CD4-positive, alpha-beta T cell (primary cell): ENCODE measurements around the gene TEX13A. TPM values are rescaled to one million over a fixed set of nuclear protein-coding genes. Genes with fewer than 3 reads are reported as not detected.

Experiments used
- ATAC-seq: fragments of 200-7000 bp; cut with Tn5 transposase; one replicate; pipeline ENCODE4 v1.10.0; 2022; ENCODE audit warnings: mild to moderate bottlenecking; ENCODE audit not compliant: poor library complexity
- CTCF ChIA-PET: fragments of 350-600 bp; sonication (Branson Sonifier 250); formaldehyde crosslinking; loops from one replicate; lab custom pipeline; 2021; ENCODE audit warnings: antibody characterized with exemption, inconsistent platforms; lab: Charles Lee
- POLR2A ChIA-PET: fragments of 350-600 bp; sonication (Branson Sonifier 250); formaldehyde crosslinking; loops from one replicate; lab custom pipeline; 2021; ENCODE audit warnings: antibody characterized with exemption, inconsistent platforms; lab: Charles Lee
- DNase-seq, 14 experiments: peaks; one replicate each; pipeline ENCODE4 v3.0.0-alpha.2; 2013 to 2020; ENCODE audit warnings: mixed read lengths in 2 of 14
- H3K27ac ChIP-seq, 2 donors: one replicate each; pipeline versions ENCODE4 v1.5.1 to v1.7.0; 2013; ENCODE audit warnings: low read length in 2 of 2, low read depth in 1 of 2, mild to moderate bottlenecking in 1 of 2
- H3K27me3 ChIP-seq, 2 experiments: 1 replicate in 1 of 2; 2 replicates in 1 of 2; pipeline versions ENCODE4 v1.6.1 to v1.7.0; 2013; ENCODE audit warnings: low read length in 2 of 2, control low read depth in 1 of 2, mild to moderate bottlenecking in 1 of 2, moderate library complexity in 1 of 2; ENCODE audit not compliant: insufficient read depth in 2 of 2, control insufficient read depth in 1 of 2
- H3K36me3 ChIP-seq: one replicate; pipeline ENCODE4 v1.6.1; 2013; ENCODE audit warnings: low read length, control low read depth; ENCODE audit not compliant: insufficient read depth
- H3K4me1 ChIP-seq: one replicate; pipeline ENCODE4 v1.6.1; 2013; ENCODE audit warnings: low read length, control low read depth; ENCODE audit not compliant: insufficient read depth
- H3K4me3 ChIP-seq: one replicate; pipeline ENCODE4 v1.5.1; 2013; ENCODE audit warnings: mild to moderate bottlenecking, low read length, moderate library complexity
- H3K9me3 ChIP-seq, 2 experiments: 1 replicate in 1 of 2; 2 replicates in 1 of 2; pipeline versions ENCODE4 v1.6.1 to v1.7.0; 2013; ENCODE audit warnings: low read length in 2 of 2, mild to moderate bottlenecking in 2 of 2, control low read depth in 1 of 2, moderate library complexity in 1 of 2; ENCODE audit not compliant: control insufficient read depth in 1 of 2, insufficient read depth in 1 of 2
- H3K27ac Mint-ChIP-seq: one replicate; pipeline ENCODE4 v1.8.0; 2020; ENCODE audit warnings: mixed read lengths
- H3K27me3 Mint-ChIP-seq: one replicate; pipeline ENCODE4 v1.8.0; 2021; ENCODE audit warnings: mixed read lengths
- H3K36me3 Mint-ChIP-seq: one replicate; pipeline ENCODE4 v1.8.0; 2021; ENCODE audit warnings: low read depth, mixed read lengths
- H3K4me1 Mint-ChIP-seq: one replicate; pipeline ENCODE4 v1.8.0; 2021; ENCODE audit warnings: low read depth, mixed read lengths
- H3K4me3 Mint-ChIP-seq: one replicate; pipeline ENCODE4 v1.8.0; 2020; ENCODE audit warnings: mild to moderate bottlenecking, mixed read lengths
- H3K9me3 Mint-ChIP-seq: one replicate; pipeline ENCODE4 v1.8.0; 2020; ENCODE audit warnings: mixed read lengths
- intact Hi-C, 2 experiments: fragments of 100-400 bp; cut with DNase I in 1 of 2; cut with micrococcal nuclease in 1 of 2; formaldehyde crosslinking; loops; one replicate each; pipeline versions ENCODE4 v1.15.1 to v1.9.0; 2023 to 2025; cut with DNase I, micrococcal nuclease
- total RNA-seq, 174 experiments: library from RNA in 2 of 174; stranded (reverse) in 2 of 174; gene quantifications; one replicate each; pipeline ENCODE4 v1.2.3 and lab custom pipeline; 2021 to 2026
- TF ChIP-seq, protein P1 (sequence below): fragments of 200-600 bp; IDR thresholded peaks from one replicate; pipeline ENCODE4 v1.8.0; 2022; ENCODE audit warnings: antibody characterized with exemption, mild to moderate bottlenecking

Gene TEX13A
- total RNA-seq, 2 experiments from 2014 or later, result not detected

DNA sequence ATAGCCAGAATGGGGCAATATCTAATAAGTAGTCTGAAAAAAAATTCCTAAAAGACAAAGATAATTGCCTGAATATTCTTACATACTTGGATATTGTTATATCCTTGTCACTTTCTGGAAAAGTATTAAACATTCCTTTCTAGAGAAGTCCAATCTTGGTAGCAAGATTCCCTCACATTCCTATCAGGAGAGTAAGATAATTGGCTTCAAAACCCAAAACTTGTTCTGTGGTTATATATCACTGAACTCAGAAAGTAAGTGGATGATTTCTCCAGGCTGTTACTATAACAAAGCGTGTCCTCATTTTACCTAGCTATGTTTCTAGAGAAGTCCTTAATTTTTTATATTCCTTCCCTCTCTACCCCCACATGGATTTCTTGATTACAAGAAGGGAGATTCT lies 46.0 kb upstream of the TEX13A start:
- TF ChIP-seq, protein P1, sequence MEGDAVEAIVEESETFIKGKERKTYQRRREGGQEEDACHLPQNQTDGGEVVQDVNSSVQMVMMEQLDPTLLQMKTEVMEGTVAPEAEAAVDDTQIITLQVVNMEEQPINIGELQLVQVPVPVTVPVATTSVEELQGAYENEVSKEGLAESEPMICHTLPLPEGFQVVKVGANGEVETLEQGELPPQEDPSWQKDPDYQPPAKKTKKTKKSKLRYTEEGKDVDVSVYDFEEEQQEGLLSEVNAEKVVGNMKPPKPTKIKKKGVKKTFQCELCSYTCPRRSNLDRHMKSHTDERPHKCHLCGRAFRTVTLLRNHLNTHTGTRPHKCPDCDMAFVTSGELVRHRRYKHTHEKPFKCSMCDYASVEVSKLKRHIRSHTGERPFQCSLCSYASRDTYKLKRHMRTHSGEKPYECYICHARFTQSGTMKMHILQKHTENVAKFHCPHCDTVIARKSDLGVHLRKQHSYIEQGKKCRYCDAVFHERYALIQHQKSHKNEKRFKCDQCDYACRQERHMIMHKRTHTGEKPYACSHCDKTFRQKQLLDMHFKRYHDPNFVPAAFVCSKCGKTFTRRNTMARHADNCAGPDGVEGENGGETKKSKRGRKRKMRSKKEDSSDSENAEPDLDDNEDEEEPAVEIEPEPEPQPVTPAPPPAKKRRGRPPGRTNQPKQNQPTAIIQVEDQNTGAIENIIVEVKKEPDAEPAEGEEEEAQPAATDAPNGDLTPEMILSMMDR, result no peak
- Mint-ChIP-seq H3K4me1 (no peaks in the 10 kb centered on the region), H3K27ac (no peak overlapping the region), H3K4me3 (no peak overlapping the region), H3K36me3 (no peaks in the 10 kb centered on the region), H3K27me3 (no peaks in the 10 kb centered on the region), H3K9me3 (peaks cover 3% of the 10 kb centered on the region)
- ChIA-PET CTCF (no interaction called here), POLR2A (no interaction called here)
- Histone ChIP-seq H3K4me1 (no peaks in the 10 kb centered on the region), H3K4me3 (no peak overlapping the region), H3K36me3 (no peaks in the 10 kb centered on the region), H3K27me3 (no peaks in the 10 kb centered on the region), H3K9me3 (no peaks in the 10 kb centered on the region), H3K27ac (no peak overlapping the region)
- DNase-seq (no peak), ATAC-seq (no peak)
- intact Hi-C loops, result no loop called here

DNA sequence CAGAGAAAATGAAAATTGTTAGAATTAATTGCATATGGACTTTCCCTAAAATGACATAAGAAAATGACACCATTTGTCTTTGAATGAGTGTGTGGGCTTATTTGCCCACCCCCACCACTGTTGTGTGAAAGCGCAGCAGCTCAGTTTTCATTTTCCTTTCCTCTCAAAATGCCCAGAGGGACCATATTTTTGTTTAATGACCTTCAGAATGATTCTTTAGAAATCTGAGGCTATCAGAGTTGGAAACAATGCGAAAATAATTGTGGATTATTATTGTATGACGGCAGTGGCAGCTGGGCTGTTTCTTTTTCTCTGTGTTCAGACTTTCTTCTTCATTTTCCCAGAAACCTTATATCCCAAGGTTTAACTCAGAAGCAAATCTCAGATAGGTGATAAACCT lies 44.6 kb upstream of the TEX13A start:
- peaks cover 3% of the 10 kb centered on the region for H3K9me3 Mint-ChIP-seq
- H3K27me3 Mint-ChIP-seq, result no peaks in the 10 kb centered on the region
- no peak overlapping the region for H3K27ac Mint-ChIP-seq
- H3K27me3 ChIP-seq, result no peaks in the 10 kb centered on the region
- H3K27ac ChIP-seq, result no peak overlapping the region
- no peak overlapping the region for H3K4me3 Mint-ChIP-seq
- ChIA-PET CTCF (no interaction called here), POLR2A (no interaction called here)
- no peaks in the 10 kb centered on the region for H3K36me3 Mint-ChIP-seq
- no peak overlapping the region for H3K4me3 ChIP-seq
- H3K4me1 Mint-ChIP-seq, result no peaks in the 10 kb centered on the region
- intact Hi-C loops, result no loop called here
- ATAC-seq (no peak), DNase-seq (no peak)
- TF ChIP-seq, protein P1, result no peak
- no peaks in the 10 kb centered on the region for H3K9me3 ChIP-seq
- H3K36me3 ChIP-seq, result no peaks in the 10 kb centered on the region
- H3K4me1 ChIP-seq, result no peaks in the 10 kb centered on the region

DNA sequence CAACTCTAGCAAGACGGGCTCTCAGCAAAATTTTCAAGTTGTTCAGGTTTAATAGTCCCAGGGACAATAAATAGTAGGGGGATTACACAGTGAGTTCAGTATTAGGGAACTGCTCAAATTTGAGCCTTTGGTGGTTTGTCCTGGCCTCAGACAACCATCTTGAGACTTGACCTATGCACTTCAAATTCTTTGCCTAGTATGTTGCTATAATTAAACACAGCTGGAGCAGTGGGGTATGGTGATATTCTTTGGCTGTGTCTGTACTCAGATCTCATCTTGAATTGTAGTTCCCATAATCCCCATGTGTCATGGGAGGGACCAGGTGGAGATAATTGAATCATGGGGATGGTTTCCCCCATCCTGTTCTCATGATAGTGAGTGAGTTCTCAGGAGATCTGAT lies 43.3 kb upstream of the TEX13A start:
- H3K27ac ChIP-seq, result no peak overlapping the region
- H3K4me1 ChIP-seq, result no peaks in the 10 kb centered on the region
- no peaks in the 10 kb centered on the region for H3K27me3 Mint-ChIP-seq
- no peaks in the 10 kb centered on the region for H3K9me3 ChIP-seq
- POLR2A ChIA-PET, result no interaction called here
- CTCF ChIA-PET, result no interaction called here
- H3K4me1 Mint-ChIP-seq, result no peaks in the 10 kb centered on the region
- TF ChIP-seq, protein P1, result no peak
- no peaks in the 10 kb centered on the region for H3K36me3 ChIP-seq
- H3K36me3 Mint-ChIP-seq, result no peaks in the 10 kb centered on the region
- peaks cover 4% of the 10 kb centered on the region for H3K9me3 Mint-ChIP-seq
- no peak overlapping the region for H3K27ac Mint-ChIP-seq
- no peak overlapping the region for H3K4me3 Mint-ChIP-seq
- ATAC-seq (no peak), DNase-seq (no peak)
- no peak overlapping the region for H3K4me3 ChIP-seq
- intact Hi-C loops, result no loop called here
- no peaks in the 10 kb centered on the region for H3K27me3 ChIP-seq
